SK-N-SH (cell line): ENCODE measurements around the gene SEMA3D. TPM values are rescaled to one million over a fixed set of nuclear protein-coding genes. Genes with fewer than 3 reads are reported as not detected.

ENCODE experiments used
- CTCF ChIA-PET: fragments of 300-600, 350-600 bp; formaldehyde crosslinking; extraction: SDS; loops from one replicate; lab custom pipeline; 2021; lab: Yijun Ruan, JAX
- POLR2A ChIA-PET: fragments of 350-600 bp; sonication (Branson Sonifier 250); formaldehyde crosslinking; extraction: SDS; loops from one replicate; lab custom pipeline; 2020; ENCODE audit warnings: antibody characterized with exemption, inconsistent platforms; lab: Yijun Ruan, JAX
- DNase-seq: peaks from one replicate; pipeline ENCODE4 v3.0.0; 2012
- H2AFZ ChIP-seq: fragments of 200-600 bp; sonication (generic); 2 replicates; pipeline ENCODE4 v1.8.1; 2016; ENCODE audit warnings: antibody characterized with exemption, mild to moderate bottlenecking, low read depth
- H3F3A ChIP-seq: fragments of 200-600 bp; sonication (generic); replicated peaks from 2 replicates; pipeline ENCODE3; 2016; ENCODE audit warnings: antibody characterized with exemption, mild to moderate bottlenecking; ENCODE audit not compliant: insufficient read depth
- H3K27ac ChIP-seq, 2 experiments: fragments of 200-500 bp in 1 of 2; fragments of 200-600 bp in 1 of 2; sonication (Bioruptor generic) in 1 of 2; sonication (generic), shearing (Covaris generic) in 1 of 2; 2 replicates each; pipeline versions ENCODE4 v1.5.1 to v1.6.1; 2014 to 2016; ENCODE audit warnings: low read depth in 2 of 2, inconsistent platforms in 1 of 2, low read length in 1 of 2, mild to moderate bottlenecking in 1 of 2, mixed read lengths in 1 of 2
- H3K27me3 ChIP-seq: fragments of 200-600 bp; sonication (generic), shearing (Covaris generic); 2 replicates; pipeline ENCODE4 v1.6.1; 2016; ENCODE audit warnings: mixed run types; ENCODE audit not compliant: insufficient read depth
- H3K36me3 ChIP-seq, 2 experiments: fragments of 200-500 bp in 1 of 2; fragments of 200-600 bp in 1 of 2; sonication (Bioruptor generic) in 1 of 2; sonication (generic) in 1 of 2; replicated peaks in 1 of 2; 2 replicates each; pipeline versions ENCODE3 to v1.5.1; 2014 to 2016; ENCODE audit warnings: low read length in 1 of 2, mild to moderate bottlenecking in 1 of 2; ENCODE audit not compliant: insufficient read depth in 2 of 2, control insufficient read depth in 1 of 2
- H3K4me1 ChIP-seq, 2 experiments: fragments of 200-500 bp in 1 of 2; fragments of 200-600 bp in 1 of 2; sonication (Bioruptor generic) in 1 of 2; sonication (generic), shearing (Covaris generic) in 1 of 2; 2 replicates each; pipeline versions ENCODE4 v1.5.1 to v1.6.1; 2014 to 2016; ENCODE audit warnings: low read depth in 1 of 2, low read length in 1 of 2, mixed run types in 1 of 2; ENCODE audit not compliant: insufficient read depth in 2 of 2, control insufficient read depth in 1 of 2
- H3K4me2 ChIP-seq: fragments of 200-600 bp; sonication (generic), shearing (Covaris generic); 2 replicates; pipeline ENCODE4 v1.6.1; 2017; ENCODE audit warnings: mixed run types
- H3K4me3 ChIP-seq, 2 experiments: fragments of 200-500 bp in 1 of 2; fragments of 200-600 bp in 1 of 2; sonication (Bioruptor generic) in 1 of 2; sonication (generic), shearing (Covaris generic) in 1 of 2; 2 replicates each; pipeline versions ENCODE4 v1.5.1 to v1.8.1; 2014 to 2016; ENCODE audit warnings: low read depth in 2 of 2, inconsistent platforms in 1 of 2, low read length in 1 of 2, mild to moderate bottlenecking in 1 of 2, mixed read lengths in 1 of 2, moderate library complexity in 1 of 2
- H3K79me2 ChIP-seq: fragments of 200-600 bp; sonication (generic); 2 replicates; pipeline ENCODE4 v1.8.1; 2017; ENCODE audit warnings: mild to moderate bottlenecking; ENCODE audit not compliant: insufficient read depth
- H3K9ac ChIP-seq: fragments of 200-600 bp; sonication (generic); 2 replicates; pipeline ENCODE4 v1.6.1; 2017; ENCODE audit warnings: mixed run types
- H3K9me2 ChIP-seq: fragments of 200-600 bp; sonication (generic); 2 replicates; pipeline ENCODE4 v1.6.1; 2017; ENCODE audit warnings: mixed run types
- H3K9me3 ChIP-seq: fragments of 200-600 bp; sonication (generic); 2 replicates; pipeline ENCODE4 v1.6.1; 2017; ENCODE audit warnings: mixed run types, mild to moderate bottlenecking, moderate library complexity
- H4K20me1 ChIP-seq: fragments of 200-600 bp; sonication (generic); 2 replicates; pipeline ENCODE4 v1.6.1; 2017; ENCODE audit warnings: mild to moderate bottlenecking, mixed run types; ENCODE audit not compliant: insufficient read depth
- CTCF ChIP-seq: fragments of 200-600 bp; sonication (generic); IDR thresholded peaks from 2 replicates; pipeline ENCODE4 v1.6.1; 2017; ENCODE audit warnings: antibody characterized with exemption, mild to moderate bottlenecking, moderate library complexity
- EP300 ChIP-seq, 2 experiments: IDR thresholded peaks; 2 replicates each; pipeline versions ENCODE4 v1.4.0 to v1.6.1; 2012; ENCODE audit warnings: borderline replicate concordance in 1 of 2, low read depth in 1 of 2, low read length in 1 of 2
- EZH2phosphoT487 ChIP-seq: fragments of 200-600 bp; sonication (generic); IDR thresholded peaks from 2 replicates; pipeline ENCODE4 v1.6.1; 2017; ENCODE audit warnings: low read depth, mixed run types, mild to moderate bottlenecking, antibody characterized with exemption, moderate library complexity, borderline replicate concordance
- FOSL2 ChIP-seq: IDR thresholded peaks from 2 replicates; pipeline ENCODE4 v1.4.0; 2012; ENCODE audit warnings: low read depth, mild to moderate bottlenecking, moderate library complexity, borderline replicate concordance
- FOXJ3 ChIP-seq: sonication (generic); formaldehyde crosslinking; IDR thresholded peaks from 2 replicates; pipeline ENCODE4 v1.5.1; 2020; ENCODE audit warnings: mild to moderate bottlenecking, missing genetic modification reagents
- GATA2 ChIP-seq: sonication (generic); formaldehyde crosslinking; IDR thresholded peaks from 2 replicates; pipeline ENCODE4 v1.5.0; 2020; ENCODE audit warnings: mild to moderate bottlenecking, missing genetic modification reagents
- MAX ChIP-seq: IDR thresholded peaks from 2 replicates; pipeline ENCODE4 v1.4.0; 2012; ENCODE audit warnings: low read depth
- MEF2A ChIP-seq: IDR thresholded peaks from 2 replicates; pipeline ENCODE4 v1.4.0; 2012; ENCODE audit warnings: low read depth, borderline replicate concordance
- MXI1 ChIP-seq: IDR thresholded peaks from 2 replicates; pipeline ENCODE4 v1.6.1; 2012; ENCODE audit warnings: mild to moderate bottlenecking, low read depth, low read length, improper control_type of control experiment
- POLR2AphosphoS5 ChIP-seq: IDR thresholded peaks from 2 replicates; pipeline ENCODE4 v1.6.1; 2012; ENCODE audit warnings: low read depth, low read length
- RCOR1 ChIP-seq: fragments of 150-350 bp; IDR thresholded peaks from 2 replicates; pipeline ENCODE4 v1.6.1; 2017; ENCODE audit warnings: antibody characterized with exemption, low read length
- REST ChIP-seq: IDR thresholded peaks from 2 replicates; pipeline ENCODE4 v1.6.1; 2012; ENCODE audit warnings: mild to moderate bottlenecking, low read depth, low read length, moderate library complexity
- RFX5 ChIP-seq: IDR thresholded peaks from 2 replicates; pipeline ENCODE4 v1.6.1; 2012; ENCODE audit warnings: mild to moderate bottlenecking, improper control_type of control experiment, low read length
- SIN3A ChIP-seq: IDR thresholded peaks from 2 replicates; pipeline ENCODE4 v1.6.1; 2012; ENCODE audit warnings: low read depth, mild to moderate bottlenecking, low read length, moderate library complexity, borderline replicate concordance
- SMC3 ChIP-seq: IDR thresholded peaks from 2 replicates; pipeline ENCODE4 v1.6.1; 2012; ENCODE audit warnings: low read depth, low read length, improper control_type of control experiment
- YY1 ChIP-seq: IDR thresholded peaks from 2 replicates; pipeline ENCODE4 v1.4.0; 2012; ENCODE audit warnings: low read depth, mild to moderate bottlenecking
- WGBS: methylation state at CpG from one replicate; pipeline ENCODE4 v1.1.6; 2017; ENCODE audit warnings: low lambda C conversion rate; 5-methylcytosine and 5-hydroxymethylcytosine counted together
- polyA plus RNA-seq, 3 experiments: library from polyadenylated mRNA; depleted of rRNA; stranded (reverse); fragments of >200 nt; gene quantifications; 2 replicates each; pipeline ENCODE4 v1.2.3, GENCODE V29; 2012

SEMA3D gene
- polyA plus RNA-seq, 1 of the 3 experiments (the other 2 are of a cell fraction) = 30.1 TPM

GRCh38 chr7:85079434-85079833 lies 107.4 kb downstream of the SEMA3D start (continued):
- no peak for TF ChIP-seq YY1
- TF ChIP-seq RFX5 = no peak
- TF ChIP-seq, all 33 proteins: peak for 0

GRCh38 chr7:85078181-85078580 lies 108.7 kb downstream of the SEMA3D start:
- CTCF ChIA-PET = interaction anchor here (0.8 to 2.0 kb wide), 3 partner anchors 13 to 37 kb away, joined by 3 to 5 read pairs (median 3); no protein-coding TSS in a partner anchor
- 89% methylated on average over 3 of the region's 3 CpGs for WGBS

GRCh38 chr7:85075864-85076263 lies 111.0 kb downstream of the SEMA3D start:
- H4K20me1 ChIP-seq = no peaks in the 10 kb centered on the region
- H3K79me2 ChIP-seq = no peaks in the 10 kb centered on the region
- H3K36me3 ChIP-seq = peaks cover 0 to 14% of the 10 kb centered on the region in 2 experiments
- H3K9ac ChIP-seq = no peak overlapping the region
- peaks cover 4% of the 10 kb centered on the region for H3F3A ChIP-seq
- no peak for DNase-seq
- H3K9me2 ChIP-seq = no peaks in the 10 kb centered on the region
- no peaks in the 10 kb centered on the region for H3K27me3 ChIP-seq
- H3K4me3 ChIP-seq = no peak overlapping the region
- H2AFZ ChIP-seq = no peak overlapping the region
- CTCF ChIA-PET = interaction anchor here (0.6 kb wide), 2 partner anchors 1081 to 1420 kb away, joined by 3 read pairs; no protein-coding TSS in a partner anchor
- H3K9me3 ChIP-seq = no peaks in the 10 kb centered on the region
- POLR2A ChIA-PET = no interaction called here
- H3K4me1 ChIP-seq = peaks cover 0 to 13% of the 10 kb centered on the region in 2 experiments; a peak in 1 of 4 replicates
- H3K27ac ChIP-seq = no peak overlapping the region
- 83% methylated on average over 2 of the region's 2 CpGs for WGBS
- no peak overlapping the region for H3K4me2 ChIP-seq
- TF ChIP-seq EZH2phosphoT487 (no peak), SIN3A (no peak), MAX (no peak), GATA2 (CRISPR knock-in tag) (no peak), MXI1 (no peak), POLR2AphosphoS5 (no peak), EP300 (IDR thresholded peaks at IDR 0.05; ENCODE audit: borderline replicate concordance in 1 of 2, low read depth in 1 of 2, low read length in 1 of 2) (no peak), REST (no peak), MEF2A (no peak), FOXJ3 (CRISPR knock-in tag) (no peak), YY1 (no peak), SMC3 (no peak), RFX5 (no peak)

More at GRCh38 chr7:85078181-85078580, 108.7 kb downstream of the SEMA3D start:
- Histone ChIP-seq H3K9me3 (no peaks in the 10 kb centered on the region), H4K20me1 (no peaks in the 10 kb centered on the region), H3K4me1 (peaks cover 0 to 7% of the 10 kb centered on the region in 2 experiments; a peak in 2 of 4 replicates), H3K4me3 (no peak overlapping the region), H3K4me2 (no peak overlapping the region), H3K9ac (no peak overlapping the region), H2AFZ (no peak overlapping the region), H3F3A (no peaks in the 10 kb centered on the region), H3K36me3 (peaks cover 0 to 21% of the 10 kb centered on the region in 2 experiments), H3K27me3 (no peaks in the 10 kb centered on the region)
- no peak for DNase-seq
- POLR2A ChIA-PET = no interaction called here
- TF ChIP-seq RCOR1 (no peak), CTCF (no peak), SIN3A (no peak), FOSL2 (no peak)
- TF ChIP-seq, all 33 proteins: peak for 0
- Histone ChIP-seq H3K9me2 (no peaks in the 10 kb centered on the region), H3K79me2 (no peaks in the 10 kb centered on the region), H3K27ac (no peak overlapping the region)
